NCI-H2196 treated with DMSO at 0.1 percent for 48 hours (cell line): ENCODE data around the gene EFNA2.
A peak's percentile ranks its signal among the peaks of the same experiment; 100 is the strongest.
"Not testable (repeated sequence)": the region's sequence is repeated elsewhere in the genome, so short reads cannot be mapped to it uniquely, and the experiment has no call there.

Experiments
- DNase-seq: peaks from one replicate; lab custom pipeline; 2025; ENCODE audit not compliant: unreplicated experiment; lab: John Stamatoyannopoulos, UW

Gene EFNA2

DNA sequence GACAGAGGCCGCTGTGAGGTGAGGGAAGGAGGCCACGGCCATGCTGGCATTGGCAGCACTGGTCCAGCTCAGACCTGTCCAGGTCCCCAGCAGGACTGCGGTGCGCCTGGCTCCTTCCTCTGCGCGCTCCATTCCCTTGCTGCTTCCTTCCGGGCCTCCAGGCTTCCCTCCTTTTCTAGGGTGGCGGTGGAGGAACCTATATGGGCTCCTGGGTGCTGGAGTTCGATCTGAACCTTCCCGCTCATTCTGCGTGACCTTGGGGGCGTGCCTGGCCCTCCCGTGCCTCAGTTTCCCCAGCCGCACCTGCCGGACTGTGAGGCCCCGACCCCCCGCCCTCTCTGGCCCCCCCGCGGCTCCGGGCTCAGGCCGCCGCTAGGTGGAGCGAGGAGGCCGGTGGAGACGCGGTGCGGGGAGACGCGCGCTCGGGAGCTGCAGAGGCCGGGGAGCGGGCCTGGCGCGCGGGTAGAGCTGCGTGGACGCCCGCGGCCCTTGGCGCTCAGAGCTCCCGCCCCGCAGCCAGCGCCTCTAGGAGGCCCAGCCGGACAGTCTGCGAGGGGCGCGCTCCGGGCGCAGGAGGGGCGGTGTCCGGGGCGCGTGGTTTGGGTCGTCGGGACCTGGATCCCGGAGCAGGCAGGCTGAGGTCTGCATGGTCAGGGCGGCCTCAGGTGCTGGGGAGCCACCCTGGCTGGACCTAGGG lies 29.9 kb downstream of the EFNA2 start:
- peak; percentile 18 for DNase-seq

DNA sequence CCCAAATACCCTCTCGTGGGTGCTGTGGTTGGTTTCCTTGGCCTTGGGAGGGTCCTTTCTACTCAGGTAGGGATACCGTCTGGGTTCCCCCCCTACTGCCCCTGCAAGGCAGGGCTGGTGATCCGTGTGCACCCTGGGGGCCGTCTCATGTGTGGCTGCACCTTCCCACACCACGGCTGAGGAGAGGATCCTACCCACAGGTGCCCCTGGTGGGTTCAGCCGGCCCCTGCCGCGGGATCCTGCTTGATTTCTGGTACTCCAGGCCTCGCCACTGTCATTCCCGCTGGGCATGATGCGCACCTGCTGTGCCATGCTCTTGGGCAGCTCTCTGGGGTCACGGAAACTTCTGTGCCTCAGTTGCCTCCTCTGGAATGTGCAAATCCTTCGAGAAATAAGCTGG lies 30.8 kb downstream of the EFNA2 start:
- DNase-seq = no peak

DNA sequence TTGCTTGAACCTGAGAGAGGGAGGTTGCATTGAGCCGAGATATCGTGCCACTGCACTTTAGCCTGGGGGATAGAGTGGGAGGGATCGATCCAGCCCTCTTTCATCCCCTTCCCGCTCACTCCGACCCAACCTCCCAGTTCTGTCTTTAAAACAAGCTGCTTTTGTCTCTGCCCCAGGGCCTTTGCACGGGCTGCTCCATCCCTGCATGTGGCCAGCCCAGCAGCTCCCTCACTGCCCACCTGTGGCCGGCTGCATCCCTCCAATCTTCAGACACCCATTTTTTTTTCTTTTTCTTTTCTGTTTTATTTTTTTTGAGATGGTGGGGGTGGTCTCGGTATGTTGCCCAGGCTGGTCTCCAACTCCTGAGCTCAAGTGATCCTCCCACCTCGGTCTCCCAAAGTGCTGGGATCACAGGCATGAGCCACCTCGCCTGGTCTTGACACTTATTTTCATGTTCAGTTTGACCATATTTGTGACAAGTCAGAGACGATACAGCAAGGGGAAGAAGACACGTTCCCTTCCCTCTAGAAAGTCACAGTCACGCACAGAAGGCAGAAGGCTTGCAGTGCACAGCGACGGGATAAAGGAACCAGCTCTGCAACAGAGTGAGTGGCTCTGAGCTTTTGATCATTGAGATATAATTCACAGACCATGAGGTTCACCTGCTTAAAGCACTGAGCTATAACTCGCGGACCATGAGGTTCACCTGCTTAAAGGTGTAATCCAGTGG lies 31.8 kb downstream of the EFNA2 start:
- DNase-seq = no peak

- no peak for DNase-seq
Observed at GRCh38 chr19:1318678-1319471, 33.2 kb downstream of the EFNA2 start.

DNA sequence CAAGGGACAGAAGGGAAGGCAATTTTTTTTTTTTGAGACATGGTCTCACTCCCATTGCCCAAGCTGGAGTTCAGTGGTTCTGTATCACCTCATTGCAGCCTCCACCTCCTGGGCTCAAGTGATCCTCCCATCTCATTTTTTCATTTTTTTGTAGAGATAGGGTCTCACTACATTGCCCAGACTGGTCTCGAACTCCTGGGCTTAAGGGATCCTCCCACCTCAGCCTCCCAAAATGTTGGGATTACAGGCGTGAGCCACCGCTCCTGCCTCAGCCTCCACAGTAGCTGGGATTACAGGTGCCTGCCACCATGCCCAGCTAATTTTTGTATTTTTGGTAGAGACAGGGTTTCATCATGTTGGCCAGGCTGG lies 34.6 kb downstream of the EFNA2 start:
- not testable (repeated sequence) for DNase-seq

DNA sequence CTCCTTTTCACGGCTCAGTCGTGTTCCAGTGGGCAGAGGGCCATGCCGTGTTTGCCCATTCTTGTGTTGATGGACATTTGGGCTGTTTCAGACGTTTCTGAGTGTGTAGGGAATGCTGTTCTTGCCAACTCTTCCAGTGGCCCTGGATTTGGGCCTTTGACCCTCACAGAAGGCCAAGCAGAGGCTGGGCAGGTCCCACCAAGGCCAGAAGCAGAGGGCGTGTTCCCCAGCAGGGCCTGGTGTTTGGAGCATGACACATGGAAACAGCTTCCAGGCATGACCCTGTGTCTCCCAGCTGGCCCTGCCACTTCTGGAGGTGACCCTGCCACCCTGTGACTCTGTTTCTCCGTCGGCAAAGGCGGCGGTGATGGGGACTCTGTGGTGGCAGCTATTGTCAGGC lies 35.9 kb downstream of the EFNA2 start:
- DNase-seq = no peak

- DNase-seq = no peak
Observed at GRCh38 chr19:1322198-1322981, 36.7 kb downstream of the EFNA2 start.

- DNase-seq = no peak
Observed at GRCh38 chr19:1324249-1324805, 38.7 kb downstream of the EFNA2 start.

DNA sequence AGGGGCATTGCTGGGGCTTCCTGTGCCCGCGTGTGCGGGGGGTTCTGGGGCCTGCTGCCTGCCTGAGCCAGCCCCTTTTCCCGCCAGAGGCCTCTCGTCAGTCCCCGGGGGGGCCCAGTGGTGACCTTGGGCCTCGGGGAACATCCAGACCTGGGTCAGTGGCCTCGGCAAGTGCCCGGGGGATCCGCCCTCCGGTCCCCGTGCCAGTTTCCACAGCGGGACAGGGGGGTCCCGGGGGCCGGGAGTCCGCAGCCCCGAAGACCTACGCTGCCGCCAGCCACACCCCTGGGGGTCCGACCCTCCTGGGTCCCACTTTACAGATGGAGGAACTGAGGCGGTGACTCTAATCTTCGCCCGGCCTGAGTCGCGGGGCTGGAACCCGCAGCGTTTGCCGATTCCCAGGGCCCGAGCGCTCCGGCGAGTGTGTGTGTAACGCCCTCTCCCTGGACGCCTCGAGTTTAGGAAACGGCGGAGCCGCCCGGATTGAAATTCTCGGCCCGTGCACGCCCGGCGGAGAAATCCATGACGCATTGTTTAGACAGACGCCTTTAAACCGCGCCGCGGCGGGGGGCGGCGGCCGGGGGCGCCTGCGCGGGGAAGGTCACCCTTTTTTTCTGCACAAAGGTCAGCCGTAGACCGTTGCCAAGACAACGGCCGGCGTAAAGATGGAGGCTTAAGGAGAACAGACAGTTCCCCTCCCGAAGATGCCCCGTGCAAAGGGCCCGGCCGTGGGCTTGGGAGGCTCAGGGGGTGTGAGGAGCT lies 39.3 kb downstream of the EFNA2 start:
- no peak for DNase-seq

DNA sequence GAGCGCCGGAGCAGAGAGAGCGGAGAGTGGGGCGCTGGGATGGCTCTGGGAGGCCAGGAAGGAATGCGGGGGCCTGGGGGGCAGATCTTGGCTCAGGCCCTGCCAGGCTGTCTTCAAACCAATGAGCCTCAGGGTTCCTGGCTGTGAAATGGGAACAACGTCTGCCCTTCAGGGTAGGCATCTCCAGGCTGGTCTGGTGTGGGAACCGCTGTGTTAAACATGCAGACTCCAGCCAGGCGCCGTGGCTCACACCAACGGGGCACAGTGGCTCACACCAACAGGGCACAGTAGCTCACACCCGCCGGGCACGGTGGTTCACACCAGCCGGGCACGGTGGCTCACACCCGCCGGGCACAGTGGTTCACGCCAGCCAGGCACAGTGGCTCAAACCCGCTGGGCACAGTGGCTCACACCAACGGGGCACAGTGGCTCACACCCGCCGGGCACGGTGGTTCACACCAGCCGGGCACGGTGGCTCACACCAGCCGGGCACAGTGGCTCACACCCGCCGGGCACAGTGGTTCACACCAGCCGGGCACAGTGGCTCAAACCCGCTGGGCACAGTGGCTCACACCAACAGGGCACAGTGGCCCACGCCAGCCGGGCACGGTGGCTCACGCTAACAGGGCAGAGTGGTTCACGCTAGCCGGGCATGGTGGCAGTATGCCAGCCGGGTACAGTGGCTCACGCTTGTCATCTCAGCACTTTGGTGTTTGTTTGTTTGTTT lies 40.1 kb downstream of the EFNA2 start:
- DNase-seq = no peak

DNA sequence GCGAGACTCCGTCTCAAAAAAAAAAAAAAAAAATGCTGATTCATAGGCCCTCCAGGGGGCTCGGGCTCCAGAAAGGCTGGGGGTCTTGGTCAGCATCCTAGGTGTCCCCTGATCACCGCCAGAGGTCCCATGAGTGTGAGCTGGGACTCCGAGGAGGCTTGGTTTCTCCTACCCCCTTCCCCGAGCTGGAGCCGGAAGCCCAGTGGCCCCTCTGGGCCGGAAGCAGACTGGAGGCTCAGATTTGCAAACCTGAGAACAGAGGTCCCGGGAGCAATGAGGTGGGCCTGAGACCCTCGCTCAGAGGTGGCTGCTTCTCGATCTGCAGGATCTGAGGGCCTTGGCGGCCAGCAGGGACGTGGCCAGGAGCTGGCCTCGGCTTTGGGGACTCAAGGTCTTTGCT lies 41.5 kb downstream of the EFNA2 start:
- no peak for DNase-seq

DNA sequence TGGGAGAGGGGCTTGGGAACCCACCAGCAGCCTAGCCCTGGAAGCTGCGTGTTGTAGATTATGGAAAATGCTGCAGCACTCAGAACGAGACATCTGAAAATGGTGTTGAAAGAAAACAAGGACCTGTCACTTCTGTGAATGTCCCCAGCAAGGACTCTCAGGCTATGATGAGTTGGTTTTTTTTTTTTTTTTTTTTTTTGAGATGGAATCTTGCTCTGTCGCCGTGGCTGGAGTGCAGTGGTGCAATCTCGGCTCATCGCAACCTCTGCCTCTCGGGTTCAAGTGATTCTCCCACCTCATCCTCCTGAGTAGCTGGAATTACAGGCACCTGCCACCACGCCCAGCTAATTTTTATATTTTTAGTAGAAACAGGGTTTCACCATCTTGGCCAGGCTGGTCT lies 46.5 kb downstream of the EFNA2 start:
- not testable (repeated sequence) for DNase-seq

DNA sequence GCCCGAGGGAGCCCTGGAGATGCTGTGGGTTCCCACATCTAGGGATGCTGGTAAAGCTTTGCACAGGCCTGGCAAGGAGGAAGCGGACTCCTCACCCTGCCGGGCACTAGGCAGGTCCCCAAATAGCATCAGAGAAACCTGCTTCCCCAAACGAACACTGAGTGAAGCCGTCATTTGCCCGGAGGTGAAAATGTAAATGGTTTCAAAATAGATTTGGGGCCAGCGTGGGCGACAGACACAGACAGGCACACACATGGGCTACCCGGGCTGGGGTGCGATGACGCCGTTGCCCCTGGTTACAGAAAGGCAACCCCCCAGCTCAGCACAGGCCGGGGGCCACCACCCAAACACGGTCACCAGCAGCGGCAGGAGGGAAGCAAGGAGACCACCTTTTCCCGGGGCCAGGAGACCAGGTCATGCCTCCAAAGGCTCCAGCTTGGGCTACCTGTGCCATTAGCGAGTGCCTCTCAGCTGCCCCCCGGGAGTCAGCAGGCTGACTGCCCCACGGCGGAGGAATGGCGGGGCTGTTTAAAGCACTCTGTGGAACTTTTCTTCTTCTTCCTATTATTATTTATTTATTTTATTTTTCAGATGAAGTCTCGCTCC lies 50.5 kb downstream of the EFNA2 start:
- no peak for DNase-seq

GRCh38 chr19:1340681-1341469 lies 55.2 kb downstream of the EFNA2 start:
- DNase-seq = no peak

DNA sequence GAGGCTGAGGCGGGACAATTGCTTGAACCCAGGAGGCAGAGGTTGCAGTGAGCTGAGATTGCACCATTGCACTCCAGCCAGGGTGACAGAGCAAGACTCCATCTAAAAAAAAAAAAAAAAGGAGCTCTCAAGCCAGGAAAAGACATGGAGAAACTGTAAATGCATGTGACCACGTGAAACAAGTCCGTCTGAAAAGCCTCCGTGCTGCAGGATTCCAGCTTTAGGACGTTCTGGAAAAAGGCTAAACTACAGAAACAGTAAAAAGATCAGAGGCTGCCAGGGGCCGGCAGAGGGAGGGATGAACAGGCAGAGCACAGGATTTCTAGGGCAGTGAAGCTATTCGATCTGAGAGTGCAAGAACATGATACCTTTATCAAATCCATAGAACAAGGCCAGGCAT lies 57.4 kb downstream of the EFNA2 start:
- no peak for DNase-seq

DNA sequence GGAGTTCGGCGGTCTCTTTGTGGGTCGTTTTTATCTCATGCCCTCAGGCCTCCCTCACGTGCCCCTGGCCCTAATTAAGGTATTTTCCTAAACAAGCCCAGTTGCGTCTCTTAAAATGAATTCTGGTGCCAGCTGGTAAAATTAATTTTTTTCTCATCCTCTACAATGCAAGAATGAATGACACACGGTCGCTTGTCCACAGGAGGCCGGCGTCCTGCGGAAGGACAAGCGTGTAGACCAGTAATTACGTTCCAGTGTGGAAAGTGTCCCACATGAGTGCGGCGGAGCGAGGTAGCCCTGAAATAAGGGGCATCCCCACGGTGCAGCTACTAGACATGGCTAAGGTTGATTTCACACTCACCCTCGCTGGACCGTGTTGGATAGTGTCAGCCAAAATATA lies 63.5 kb downstream of the EFNA2 start:
- DNase-seq = no peak

- DNase-seq = no peak
Observed at GRCh38 chr19:1350867-1351266, 65.2 kb downstream of the EFNA2 start.
